ENCODE results near the gene C1QB. TPM values are rescaled to one million over a fixed set of nuclear protein-coding genes. Genes with fewer than 3 reads are reported as not detected.

C1QB gene
- polyA plus RNA-seq, 1 of the 3 experiments (the other 2 are of a cell fraction), result not detected

DNA sequence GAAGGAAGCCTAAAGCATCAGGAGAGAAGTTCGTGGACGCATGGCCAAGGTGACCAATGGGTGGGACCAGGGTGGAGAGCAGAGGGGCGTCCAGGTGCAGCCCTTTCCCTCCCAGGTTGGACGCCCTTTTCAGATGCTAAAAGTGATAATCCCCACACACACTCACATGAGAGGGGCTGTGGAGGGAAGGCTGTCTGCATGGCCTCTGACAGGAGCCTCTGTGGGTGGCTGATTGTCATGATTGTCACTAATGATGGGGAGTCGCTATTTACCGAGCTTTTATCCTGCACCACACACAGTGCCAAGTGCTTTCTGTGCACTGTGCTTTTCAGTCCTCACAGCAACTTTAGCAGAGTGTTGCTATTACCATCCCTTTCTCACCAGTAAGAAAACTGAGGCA is 43.7 kb upstream of the C1QB start:
- Histone ChIP-seq H3K4me2 (no peak overlapping the region), H3K27me3 (ENCODE audit: insufficient read depth) (no peaks in the 10 kb centered on the region; the same call in 1 of the 2 replicates), H3K4me1 (ENCODE audit: control insufficient read depth in 1 of 2, insufficient read depth in 2 of 2, low read depth in 1 of 2, low read length in 1 of 2) (peaks cover 0 to 4% of the 10 kb centered on the region in 2 experiments; a peak in 1 of 4 replicates), H3K79me2 (ENCODE audit: insufficient read depth) (no peaks in the 10 kb centered on the region), H3K9ac (no peak overlapping the region), H4K20me1 (ENCODE audit: insufficient read depth) (no peaks in the 10 kb centered on the region), H3K4me3 (ENCODE audit: low read depth in 2 of 2, low read length in 1 of 2) (no peak overlapping the region), H3K27ac (ENCODE audit: low read depth in 2 of 2, low read length in 1 of 2) (no peak overlapping the region), H3K9me3 (no peaks in the 10 kb centered on the region), H3K9me2 (no peaks in the 10 kb centered on the region), H2AFZ (ENCODE audit: low read depth) (no peak overlapping the region), H3F3A (replicated peaks; ENCODE audit: insufficient read depth) (no peaks in the 10 kb centered on the region), H3K36me3 (replicated peaks in 1 of 2; ENCODE audit: control insufficient read depth in 1 of 2, insufficient read depth in 2 of 2, low read length in 1 of 2) (no peaks in the 10 kb centered on the region)
- no peak for DNase-seq
- ChIA-PET POLR2A (no interaction called here), CTCF (no interaction called here)
- 23% methylated on average over 4 of the region's 6 CpGs for WGBS (ENCODE audit: low lambda C conversion rate)
- TF ChIP-seq, protein P1, sequence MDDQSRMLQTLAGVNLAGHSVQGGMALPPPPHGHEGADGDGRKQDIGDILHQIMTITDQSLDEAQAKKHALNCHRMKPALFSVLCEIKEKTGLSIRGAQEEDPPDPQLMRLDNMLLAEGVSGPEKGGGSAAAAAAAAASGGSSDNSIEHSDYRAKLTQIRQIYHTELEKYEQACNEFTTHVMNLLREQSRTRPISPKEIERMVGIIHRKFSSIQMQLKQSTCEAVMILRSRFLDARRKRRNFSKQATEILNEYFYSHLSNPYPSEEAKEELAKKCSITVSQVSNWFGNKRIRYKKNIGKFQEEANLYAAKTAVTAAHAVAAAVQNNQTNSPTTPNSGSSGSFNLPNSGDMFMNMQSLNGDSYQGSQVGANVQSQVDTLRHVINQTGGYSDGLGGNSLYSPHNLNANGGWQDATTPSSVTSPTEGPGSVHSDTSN (IDR thresholded peaks at IDR 0.05), result no peak
- TF ChIP-seq, protein P2, sequence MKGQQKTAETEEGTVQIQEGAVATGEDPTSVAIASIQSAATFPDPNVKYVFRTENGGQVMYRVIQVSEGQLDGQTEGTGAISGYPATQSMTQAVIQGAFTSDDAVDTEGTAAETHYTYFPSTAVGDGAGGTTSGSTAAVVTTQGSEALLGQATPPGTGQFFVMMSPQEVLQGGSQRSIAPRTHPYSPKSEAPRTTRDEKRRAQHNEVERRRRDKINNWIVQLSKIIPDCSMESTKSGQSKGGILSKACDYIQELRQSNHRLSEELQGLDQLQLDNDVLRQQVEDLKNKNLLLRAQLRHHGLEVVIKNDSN (IDR thresholded peaks at IDR 0.05; ENCODE audit: borderline replicate concordance, low read depth), result no peak
- TF ChIP-seq, protein P3, sequence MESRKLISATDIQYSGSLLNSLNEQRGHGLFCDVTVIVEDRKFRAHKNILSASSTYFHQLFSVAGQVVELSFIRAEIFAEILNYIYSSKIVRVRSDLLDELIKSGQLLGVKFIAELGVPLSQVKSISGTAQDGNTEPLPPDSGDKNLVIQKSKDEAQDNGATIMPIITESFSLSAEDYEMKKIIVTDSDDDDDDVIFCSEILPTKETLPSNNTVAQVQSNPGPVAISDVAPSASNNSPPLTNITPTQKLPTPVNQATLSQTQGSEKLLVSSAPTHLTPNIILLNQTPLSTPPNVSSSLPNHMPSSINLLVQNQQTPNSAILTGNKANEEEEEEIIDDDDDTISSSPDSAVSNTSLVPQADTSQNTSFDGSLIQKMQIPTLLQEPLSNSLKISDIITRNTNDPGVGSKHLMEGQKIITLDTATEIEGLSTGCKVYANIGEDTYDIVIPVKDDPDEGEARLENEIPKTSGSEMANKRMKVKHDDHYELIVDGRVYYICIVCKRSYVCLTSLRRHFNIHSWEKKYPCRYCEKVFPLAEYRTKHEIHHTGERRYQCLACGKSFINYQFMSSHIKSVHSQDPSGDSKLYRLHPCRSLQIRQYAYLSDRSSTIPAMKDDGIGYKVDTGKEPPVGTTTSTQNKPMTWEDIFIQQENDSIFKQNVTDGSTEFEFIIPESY (IDR thresholded peaks at IDR 0.05; ENCODE audit: borderline replicate concordance, low read depth), result no peak
- no peak for TF ChIP-seq NRF1 (IDR thresholded peaks at IDR 0.05; ENCODE audit: low read depth, low read length)

DNA sequence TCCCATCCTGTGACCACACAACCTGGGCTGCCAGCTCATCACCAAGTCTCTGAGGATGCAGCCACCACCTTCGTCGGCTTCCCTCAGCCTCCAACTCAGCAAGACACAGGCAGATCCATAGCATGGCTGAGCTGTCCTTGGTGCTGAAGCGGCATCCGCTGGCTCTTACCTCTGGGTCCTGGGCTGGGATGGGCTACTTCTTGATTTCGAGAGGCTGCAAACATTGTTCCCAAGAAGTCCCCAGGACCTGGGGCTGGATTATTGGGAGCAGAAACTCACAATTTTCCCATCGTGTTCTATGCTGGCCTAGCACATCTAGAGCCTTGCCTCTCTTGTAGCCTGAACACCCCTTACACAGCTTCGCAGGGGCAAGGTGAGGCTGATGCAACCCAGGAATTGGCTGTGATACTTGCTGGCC is 41.5 kb upstream of the C1QB start:
- Histone ChIP-seq H3K79me2 (ENCODE audit: insufficient read depth) (no peaks in the 10 kb centered on the region), H3K9me3 (no peaks in the 10 kb centered on the region), H3K27ac (ENCODE audit: low read depth in 2 of 2, low read length in 1 of 2) (no peak overlapping the region), H3K4me1 (ENCODE audit: control insufficient read depth in 1 of 2, insufficient read depth in 2 of 2, low read depth in 1 of 2, low read length in 1 of 2) (peaks cover 0 to 4% of the 10 kb centered on the region in 2 experiments; a peak in 1 of 4 replicates), H3K4me2 (no peak overlapping the region), H4K20me1 (ENCODE audit: insufficient read depth) (no peaks in the 10 kb centered on the region), H3K4me3 (ENCODE audit: low read depth in 2 of 2, low read length in 1 of 2) (no peak overlapping the region), H3K36me3 (replicated peaks in 1 of 2; ENCODE audit: control insufficient read depth in 1 of 2, insufficient read depth in 2 of 2, low read length in 1 of 2) (no peaks in the 10 kb centered on the region), H3K9ac (no peak overlapping the region), H3K27me3 (ENCODE audit: insufficient read depth) (no peaks in the 10 kb centered on the region; the same call in 1 of the 2 replicates), H3K9me2 (no peaks in the 10 kb centered on the region), H3F3A (replicated peaks; ENCODE audit: insufficient read depth) (no peaks in the 10 kb centered on the region), H2AFZ (ENCODE audit: low read depth) (no peak overlapping the region)
- DNase-seq, result no peak
- ChIA-PET CTCF (interaction anchor here (2.5 kb wide), 1 partner anchor 84 kb away, joined by 11 read pairs; no protein-coding TSS in a partner anchor), POLR2A (no interaction called here)
- WGBS (ENCODE audit: low lambda C conversion rate), result 70% methylated on average over 7 of the region's 7 CpGs
- TF ChIP-seq, protein P4, sequence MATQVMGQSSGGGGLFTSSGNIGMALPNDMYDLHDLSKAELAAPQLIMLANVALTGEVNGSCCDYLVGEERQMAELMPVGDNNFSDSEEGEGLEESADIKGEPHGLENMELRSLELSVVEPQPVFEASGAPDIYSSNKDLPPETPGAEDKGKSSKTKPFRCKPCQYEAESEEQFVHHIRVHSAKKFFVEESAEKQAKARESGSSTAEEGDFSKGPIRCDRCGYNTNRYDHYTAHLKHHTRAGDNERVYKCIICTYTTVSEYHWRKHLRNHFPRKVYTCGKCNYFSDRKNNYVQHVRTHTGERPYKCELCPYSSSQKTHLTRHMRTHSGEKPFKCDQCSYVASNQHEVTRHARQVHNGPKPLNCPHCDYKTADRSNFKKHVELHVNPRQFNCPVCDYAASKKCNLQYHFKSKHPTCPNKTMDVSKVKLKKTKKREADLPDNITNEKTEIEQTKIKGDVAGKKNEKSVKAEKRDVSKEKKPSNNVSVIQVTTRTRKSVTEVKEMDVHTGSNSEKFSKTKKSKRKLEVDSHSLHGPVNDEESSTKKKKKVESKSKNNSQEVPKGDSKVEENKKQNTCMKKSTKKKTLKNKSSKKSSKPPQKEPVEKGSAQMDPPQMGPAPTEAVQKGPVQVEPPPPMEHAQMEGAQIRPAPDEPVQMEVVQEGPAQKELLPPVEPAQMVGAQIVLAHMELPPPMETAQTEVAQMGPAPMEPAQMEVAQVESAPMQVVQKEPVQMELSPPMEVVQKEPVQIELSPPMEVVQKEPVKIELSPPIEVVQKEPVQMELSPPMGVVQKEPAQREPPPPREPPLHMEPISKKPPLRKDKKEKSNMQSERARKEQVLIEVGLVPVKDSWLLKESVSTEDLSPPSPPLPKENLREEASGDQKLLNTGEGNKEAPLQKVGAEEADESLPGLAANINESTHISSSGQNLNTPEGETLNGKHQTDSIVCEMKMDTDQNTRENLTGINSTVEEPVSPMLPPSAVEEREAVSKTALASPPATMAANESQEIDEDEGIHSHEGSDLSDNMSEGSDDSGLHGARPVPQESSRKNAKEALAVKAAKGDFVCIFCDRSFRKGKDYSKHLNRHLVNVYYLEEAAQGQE (IDR thresholded peaks at IDR 0.05; ENCODE audit: low read depth, low read length), result peak; percentile 98
- TF ChIP-seq EP300 (IDR thresholded peaks at IDR 0.05; ENCODE audit: borderline replicate concordance in 1 of 2, low read depth in 1 of 2, low read length in 1 of 2), result no peak

Data from SK-N-SH (cell line).